Peyer's patch (tissue), 4 donors: Measurements from ENCODE around the gene CD99. TPM values are rescaled to one million over a fixed set of nuclear protein-coding genes. Genes with fewer than 3 reads are reported as not detected.

Experiments
- DNase-seq, 3 donors: peaks; one replicate each; pipeline ENCODE4 v3.0.0-alpha.2; 2017 to 2019
- H3K27ac ChIP-seq, 4 donors: fragments of 200-600 bp; sonication (generic); one replicate each; pipeline ENCODE4 v1.5.1; 2016 to 2019
- H3K27me3 ChIP-seq, 2 donors: fragments of 200-600 bp; sonication (generic); one replicate each; pipeline ENCODE4 v1.5.1; 2019
- H3K36me3 ChIP-seq, 3 donors: fragments of 200-600 bp; sonication (generic); one replicate each; pipeline ENCODE4 v1.5.1; 2016 to 2019
- H3K4me1 ChIP-seq, 4 donors: fragments of 200-600 bp; sonication (generic); one replicate each; pipeline ENCODE4 v1.5.1; 2016 to 2019
- H3K4me3 ChIP-seq, 4 donors: fragments of 200-600 bp; sonication (generic); 1 replicate in 3 of 4; 2 replicates in 1 of 4; pipeline ENCODE4 v1.5.1; 2016 to 2019; ENCODE audit warnings: mild to moderate bottlenecking in 1 of 4
- H3K9me3 ChIP-seq, 4 donors: fragments of 200-600 bp; sonication (generic); one replicate each; pipeline ENCODE4 v1.5.1; 2016 to 2019; ENCODE audit warnings: mild to moderate bottlenecking in 1 of 4
- POLR2A ChIP-seq, 2 donors: fragments of 450-650 bp; IDR thresholded peaks; one replicate each; pipeline ENCODE4 v1.5.1; 2017; ENCODE audit warnings: antibody characterized with exemption in 2 of 2, mild to moderate bottlenecking in 2 of 2, moderate library complexity in 2 of 2
- total RNA-seq, 4 donors: library from RNA; depleted of rRNA; stranded (reverse); fragments of >200 nt; gene quantifications; one replicate each; pipeline ENCODE4 v1.1.0, GENCODE V29; 2016
- TF ChIP-seq, protein P1 (sequence below), 6 experiments: fragments of 450-650 bp in 4 of 6; fragments of 200-600 bp in 2 of 6; sonication (generic) in 1 of 6; IDR thresholded peaks; one replicate each; pipeline ENCODE4 v1.5.1; 2017 to 2019; ENCODE audit warnings: antibody characterized with exemption in 6 of 6, mild to moderate bottlenecking in 3 of 6, moderate library complexity in 1 of 6

Gene CD99
- total RNA-seq, 4 donors from 2014 or later, result 129 to 209 (median 175) TPM

DNA sequence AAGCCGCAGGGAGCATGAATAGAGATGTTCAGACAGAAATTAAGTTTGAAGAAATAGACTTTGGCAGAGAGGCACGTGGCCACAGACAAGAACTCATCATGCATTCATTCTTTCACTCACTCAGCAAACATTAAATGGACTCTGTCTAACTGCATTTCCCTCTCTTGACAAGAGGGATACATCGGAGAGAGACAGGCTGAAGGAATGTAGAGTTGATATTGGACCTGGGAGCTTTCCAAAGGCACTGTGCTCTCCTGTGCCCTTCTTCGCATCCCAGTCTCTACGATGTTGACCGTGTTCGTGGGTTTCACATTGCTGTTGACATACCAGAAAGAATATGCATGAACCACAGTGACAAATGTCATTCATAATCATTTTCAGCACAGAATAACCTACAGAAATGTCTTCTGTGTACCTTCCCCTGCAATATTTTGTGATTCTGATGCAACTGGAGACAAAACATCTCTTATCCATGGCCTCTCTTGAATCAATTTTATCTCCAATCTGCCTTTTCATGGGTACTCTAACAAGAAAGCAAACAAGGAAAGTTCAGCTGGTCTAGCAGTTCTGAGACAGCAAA, 34.7 kb upstream of the CD99 start:
- Histone ChIP-seq H3K27ac (no peak overlapping the region), H3K4me1 (no peaks in the 10 kb centered on the region), H3K4me3 (no peak overlapping the region), H3K27me3 (no peaks in the 10 kb centered on the region), H3K36me3 (no peaks in the 10 kb centered on the region), H3K9me3 (no peaks in the 10 kb centered on the region)
- TF ChIP-seq, protein P1, sequence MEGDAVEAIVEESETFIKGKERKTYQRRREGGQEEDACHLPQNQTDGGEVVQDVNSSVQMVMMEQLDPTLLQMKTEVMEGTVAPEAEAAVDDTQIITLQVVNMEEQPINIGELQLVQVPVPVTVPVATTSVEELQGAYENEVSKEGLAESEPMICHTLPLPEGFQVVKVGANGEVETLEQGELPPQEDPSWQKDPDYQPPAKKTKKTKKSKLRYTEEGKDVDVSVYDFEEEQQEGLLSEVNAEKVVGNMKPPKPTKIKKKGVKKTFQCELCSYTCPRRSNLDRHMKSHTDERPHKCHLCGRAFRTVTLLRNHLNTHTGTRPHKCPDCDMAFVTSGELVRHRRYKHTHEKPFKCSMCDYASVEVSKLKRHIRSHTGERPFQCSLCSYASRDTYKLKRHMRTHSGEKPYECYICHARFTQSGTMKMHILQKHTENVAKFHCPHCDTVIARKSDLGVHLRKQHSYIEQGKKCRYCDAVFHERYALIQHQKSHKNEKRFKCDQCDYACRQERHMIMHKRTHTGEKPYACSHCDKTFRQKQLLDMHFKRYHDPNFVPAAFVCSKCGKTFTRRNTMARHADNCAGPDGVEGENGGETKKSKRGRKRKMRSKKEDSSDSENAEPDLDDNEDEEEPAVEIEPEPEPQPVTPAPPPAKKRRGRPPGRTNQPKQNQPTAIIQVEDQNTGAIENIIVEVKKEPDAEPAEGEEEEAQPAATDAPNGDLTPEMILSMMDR (IDR thresholded peaks at IDR 0.05), result no peak
- no peak for DNase-seq

DNA sequence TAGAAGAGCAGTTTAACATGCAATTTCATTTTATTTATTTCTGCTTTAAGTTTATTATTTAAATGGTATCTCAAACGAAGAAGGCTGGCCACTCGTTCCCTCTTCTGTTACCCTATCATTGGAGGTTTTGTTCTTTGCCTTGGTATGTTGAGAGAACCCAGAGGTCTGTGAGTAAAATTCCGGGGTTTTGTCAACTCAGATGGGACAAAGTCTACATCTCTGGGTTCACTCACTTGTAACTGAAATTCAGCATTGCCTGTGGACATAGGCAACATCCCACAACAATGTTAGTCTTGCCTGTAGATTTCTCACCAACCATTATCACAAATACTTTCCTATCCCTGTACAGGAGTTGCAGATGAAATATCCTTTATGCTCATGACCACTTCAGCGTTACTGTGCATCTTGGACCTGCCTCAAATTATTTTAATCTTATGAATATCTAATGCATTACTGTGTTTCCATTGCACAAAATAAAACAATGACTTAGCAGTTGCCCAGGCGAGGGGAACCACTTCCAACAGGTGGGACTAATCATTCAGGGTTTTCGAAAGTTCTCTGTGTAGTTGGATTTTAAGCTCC, 33.5 kb upstream of the CD99 start:
- Histone ChIP-seq H3K27ac (no peak overlapping the region), H3K36me3 (no peaks in the 10 kb centered on the region)

DNA sequence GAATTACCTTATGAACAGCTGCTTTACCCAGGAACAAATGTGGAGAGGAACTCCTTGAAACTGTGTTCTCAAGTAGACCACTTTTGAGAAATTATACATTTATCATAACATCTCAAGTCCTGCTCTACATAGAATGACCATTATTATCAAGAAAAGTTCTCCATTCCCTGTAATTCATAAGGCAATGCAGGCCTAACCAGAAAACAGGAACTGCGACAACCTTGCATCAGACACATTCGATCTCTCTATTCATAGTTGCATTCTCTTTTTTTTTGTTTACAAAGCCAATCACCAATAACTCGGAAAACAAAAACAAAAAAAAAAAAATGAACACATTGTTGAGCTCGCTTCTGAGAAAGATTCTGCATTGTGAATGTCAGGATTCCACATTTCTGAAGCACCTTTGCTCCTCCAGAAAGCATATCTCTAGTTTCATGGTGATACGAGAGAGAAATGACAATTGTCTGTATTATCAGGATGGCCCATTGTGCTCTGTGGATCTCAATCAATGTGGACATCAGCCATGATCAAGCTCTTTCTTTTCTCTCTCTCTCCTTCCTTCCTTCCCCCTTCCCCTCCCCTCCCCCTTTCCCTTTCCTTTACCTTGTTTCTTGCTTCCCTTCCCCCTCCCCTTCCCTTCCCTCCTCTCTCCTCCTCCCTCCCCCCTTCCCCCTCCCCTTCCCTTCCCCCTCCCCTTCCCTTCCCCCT, 32.4 kb upstream of the CD99 start:
- H3K27me3 ChIP-seq, result no peaks in the 10 kb centered on the region
- DNase-seq, result no peak
- H3K27ac ChIP-seq, result no peak overlapping the region
- H3K36me3 ChIP-seq, result no peaks in the 10 kb centered on the region
- no peaks in the 10 kb centered on the region for H3K4me1 ChIP-seq
- TF ChIP-seq, protein P1 (IDR thresholded peaks at IDR 0.05), result no peak
- no peak for TF ChIP-seq POLR2A (IDR thresholded peaks at IDR 0.05)
- H3K4me3 ChIP-seq, result no peak overlapping the region
- H3K9me3 ChIP-seq, result no peaks in the 10 kb centered on the region

More for the DNA sequence above, 33.5 kb upstream of the CD99 start:
- TF ChIP-seq, protein P1 (IDR thresholded peaks at IDR 0.05), result no peak
- TF ChIP-seq POLR2A (IDR thresholded peaks at IDR 0.05), result no peak
- Histone ChIP-seq H3K9me3 (no peaks in the 10 kb centered on the region), H3K4me3 (no peak overlapping the region), H3K27me3 (no peaks in the 10 kb centered on the region), H3K4me1 (no peaks in the 10 kb centered on the region)
- DNase-seq, result no peak

DNA sequence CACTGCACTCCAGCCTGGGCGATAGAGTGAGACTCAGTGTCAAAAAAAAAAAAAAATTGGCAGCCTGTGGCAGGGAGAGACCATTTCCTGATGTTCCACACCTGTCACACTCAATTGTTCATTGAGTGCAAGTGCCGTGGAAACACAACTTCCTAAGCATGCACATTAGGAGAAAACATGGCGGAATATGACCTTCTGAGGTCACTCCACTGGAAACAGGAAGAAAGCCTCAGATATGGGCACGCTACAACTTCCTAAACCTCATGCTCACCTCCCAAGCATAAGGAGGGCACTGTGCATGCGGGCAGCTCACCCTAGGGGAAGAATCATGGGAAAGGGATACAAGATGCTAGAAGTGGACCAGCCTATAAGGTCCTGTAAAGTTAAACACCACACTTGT, 28.5 kb upstream of the CD99 start:
- TF ChIP-seq, protein P1 (IDR thresholded peaks at IDR 0.05), result no peak
- no peak for TF ChIP-seq POLR2A (IDR thresholded peaks at IDR 0.05)
- H3K9me3 ChIP-seq, result no peaks in the 10 kb centered on the region
- H3K4me1 ChIP-seq, result no peaks in the 10 kb centered on the region
- no peaks in the 10 kb centered on the region for H3K27me3 ChIP-seq
- no peak overlapping the region for H3K27ac ChIP-seq
- DNase-seq, result no peak
- H3K36me3 ChIP-seq, result no peaks in the 10 kb centered on the region
- no peak overlapping the region for H3K4me3 ChIP-seq

DNA sequence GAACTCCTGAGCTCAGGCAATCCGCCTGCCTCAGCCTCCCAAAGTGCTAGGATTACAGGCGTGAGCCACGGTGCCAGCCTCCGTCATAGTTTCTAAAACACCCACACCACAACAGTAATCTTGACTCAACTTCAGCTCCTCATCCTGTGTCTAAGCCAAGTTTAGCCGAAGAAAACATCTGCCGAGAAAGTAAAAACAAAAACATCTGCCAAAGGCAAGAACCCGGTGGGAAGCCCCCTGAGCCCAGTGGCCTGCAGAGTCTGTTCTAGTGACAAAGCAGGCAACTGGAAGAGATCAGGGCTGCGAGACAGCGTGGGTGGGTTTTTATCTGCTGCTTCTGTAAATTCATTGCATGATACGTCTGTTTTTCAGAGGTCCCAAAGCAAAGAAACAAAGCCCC, 26.6 kb upstream of the CD99 start:
- Histone ChIP-seq H3K27ac (peak overlapping the region in 1 of 4 donors; percentile 58), H3K4me1 (no peaks in the 10 kb centered on the region), H3K4me3 (no peak overlapping the region), H3K9me3 (no peaks in the 10 kb centered on the region), H3K36me3 (no peaks in the 10 kb centered on the region), H3K27me3 (no peaks in the 10 kb centered on the region)
- no peak for DNase-seq
- no peak for TF ChIP-seq POLR2A (IDR thresholded peaks at IDR 0.05)
- TF ChIP-seq, protein P1 (IDR thresholded peaks at IDR 0.05), result no peak
